OCI-LY1 (cell line): ENCODE measurements around the gene FADD.

Experiments
- EZH2 ChIP-seq: fragments of 200-600 bp; sonication (generic), shearing (Covaris generic); IDR thresholded peaks from 2 replicates; pipeline ENCODE4 v1.8.0; 2017; ENCODE audit warnings: borderline replicate concordance, mixed run types, mild to moderate bottlenecking, antibody characterized with exemption, low read length, moderate library complexity, mixed read lengths
- TF ChIP-seq, protein P1 (sequence below): fragments of 200-600 bp; sonication (generic), shearing (Covaris generic); IDR thresholded peaks from 2 replicates; pipeline ENCODE4 v1.5.1; 2017; ENCODE audit warnings: mild to moderate bottlenecking, antibody characterized with exemption, low read length, moderate library complexity, mixed read lengths

DNA sequence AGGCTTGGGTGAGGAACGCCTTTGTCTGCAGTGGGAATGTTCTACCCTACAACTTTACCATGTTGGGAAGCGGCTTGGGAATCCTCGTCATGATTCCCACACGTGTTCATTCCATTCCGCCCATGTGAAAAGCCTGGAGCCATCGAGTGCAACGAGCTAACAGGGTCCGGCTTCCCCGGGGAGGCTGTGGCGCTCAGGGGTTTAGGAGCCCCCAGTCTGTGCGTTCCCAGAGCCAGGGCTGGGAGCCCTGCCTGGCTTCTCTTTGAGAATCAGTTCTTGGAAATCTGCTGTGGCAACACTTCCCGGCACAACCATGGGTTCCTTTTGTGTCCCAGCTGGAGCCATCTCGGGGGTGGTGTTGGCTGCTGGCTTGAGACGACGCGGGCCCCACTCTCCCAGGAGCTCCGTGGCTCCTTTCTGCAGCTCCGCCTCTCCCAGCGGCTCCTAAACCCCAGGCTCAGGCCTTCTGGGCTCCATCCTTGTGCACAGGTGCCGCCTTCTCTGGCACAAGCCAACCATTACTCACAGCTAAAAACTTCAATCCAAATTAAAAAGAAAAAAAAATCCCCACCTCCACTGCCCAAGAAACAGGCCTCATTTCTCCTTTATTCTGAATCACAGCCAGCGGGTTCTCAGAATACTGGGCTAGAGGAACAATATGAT, 48.7 kb downstream of the FADD start:
- TF ChIP-seq, protein P1, sequence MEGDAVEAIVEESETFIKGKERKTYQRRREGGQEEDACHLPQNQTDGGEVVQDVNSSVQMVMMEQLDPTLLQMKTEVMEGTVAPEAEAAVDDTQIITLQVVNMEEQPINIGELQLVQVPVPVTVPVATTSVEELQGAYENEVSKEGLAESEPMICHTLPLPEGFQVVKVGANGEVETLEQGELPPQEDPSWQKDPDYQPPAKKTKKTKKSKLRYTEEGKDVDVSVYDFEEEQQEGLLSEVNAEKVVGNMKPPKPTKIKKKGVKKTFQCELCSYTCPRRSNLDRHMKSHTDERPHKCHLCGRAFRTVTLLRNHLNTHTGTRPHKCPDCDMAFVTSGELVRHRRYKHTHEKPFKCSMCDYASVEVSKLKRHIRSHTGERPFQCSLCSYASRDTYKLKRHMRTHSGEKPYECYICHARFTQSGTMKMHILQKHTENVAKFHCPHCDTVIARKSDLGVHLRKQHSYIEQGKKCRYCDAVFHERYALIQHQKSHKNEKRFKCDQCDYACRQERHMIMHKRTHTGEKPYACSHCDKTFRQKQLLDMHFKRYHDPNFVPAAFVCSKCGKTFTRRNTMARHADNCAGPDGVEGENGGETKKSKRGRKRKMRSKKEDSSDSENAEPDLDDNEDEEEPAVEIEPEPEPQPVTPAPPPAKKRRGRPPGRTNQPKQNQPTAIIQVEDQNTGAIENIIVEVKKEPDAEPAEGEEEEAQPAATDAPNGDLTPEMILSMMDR, result no peak
- no peak for TF ChIP-seq EZH2
